ENCODE measurements around the gene OR1A1.
"Not testable (repeated sequence)": the region's sequence is repeated elsewhere in the genome, so short reads cannot be mapped to it uniquely, and the experiment has no call there.

DNA sequence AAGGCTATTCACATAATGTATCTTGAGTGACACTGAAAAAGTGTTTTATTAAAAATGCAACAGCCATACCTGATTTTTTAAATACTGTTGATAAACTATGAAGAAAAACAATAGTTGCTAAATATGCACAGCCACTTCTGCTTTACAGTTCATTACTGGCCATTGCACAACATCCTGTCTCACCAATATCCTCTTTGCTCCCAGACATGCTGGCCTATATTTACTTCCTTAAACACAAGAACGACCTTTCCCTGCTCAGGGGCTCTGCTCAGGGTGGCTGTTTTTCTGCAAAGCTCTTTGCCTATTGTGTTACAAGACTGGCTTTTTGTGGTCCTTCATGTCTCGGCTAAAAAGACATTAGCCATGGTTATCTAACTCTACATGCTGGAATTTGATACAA is 31.2 kb downstream of the OR1A1 start:
- TF ChIP-seq NR3C1 (CRISPR knock-in tag; conservative IDR thresholded peaks at IDR 0.05; ENCODE audit: low read depth); FOXJ3 (CRISPR knock-in tag; IDR thresholded peaks at IDR 0.05; ENCODE audit: borderline replicate concordance): not testable (repeated sequence)
- TF ChIP-seq, protein P1, sequence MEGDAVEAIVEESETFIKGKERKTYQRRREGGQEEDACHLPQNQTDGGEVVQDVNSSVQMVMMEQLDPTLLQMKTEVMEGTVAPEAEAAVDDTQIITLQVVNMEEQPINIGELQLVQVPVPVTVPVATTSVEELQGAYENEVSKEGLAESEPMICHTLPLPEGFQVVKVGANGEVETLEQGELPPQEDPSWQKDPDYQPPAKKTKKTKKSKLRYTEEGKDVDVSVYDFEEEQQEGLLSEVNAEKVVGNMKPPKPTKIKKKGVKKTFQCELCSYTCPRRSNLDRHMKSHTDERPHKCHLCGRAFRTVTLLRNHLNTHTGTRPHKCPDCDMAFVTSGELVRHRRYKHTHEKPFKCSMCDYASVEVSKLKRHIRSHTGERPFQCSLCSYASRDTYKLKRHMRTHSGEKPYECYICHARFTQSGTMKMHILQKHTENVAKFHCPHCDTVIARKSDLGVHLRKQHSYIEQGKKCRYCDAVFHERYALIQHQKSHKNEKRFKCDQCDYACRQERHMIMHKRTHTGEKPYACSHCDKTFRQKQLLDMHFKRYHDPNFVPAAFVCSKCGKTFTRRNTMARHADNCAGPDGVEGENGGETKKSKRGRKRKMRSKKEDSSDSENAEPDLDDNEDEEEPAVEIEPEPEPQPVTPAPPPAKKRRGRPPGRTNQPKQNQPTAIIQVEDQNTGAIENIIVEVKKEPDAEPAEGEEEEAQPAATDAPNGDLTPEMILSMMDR (IDR thresholded peaks at IDR 0.05) = not testable (repeated sequence)

Data from WTC11 (cell line).